Measurements from ENCODE around the gene ROM1.
A peak's percentile ranks its signal among the peaks of the same experiment; 100 is the strongest.
"Not testable (repeated sequence)": the region's sequence is repeated elsewhere in the genome, so short reads cannot be mapped to it uniquely, and the experiment has no call there.

The ROM1 gene

DNA sequence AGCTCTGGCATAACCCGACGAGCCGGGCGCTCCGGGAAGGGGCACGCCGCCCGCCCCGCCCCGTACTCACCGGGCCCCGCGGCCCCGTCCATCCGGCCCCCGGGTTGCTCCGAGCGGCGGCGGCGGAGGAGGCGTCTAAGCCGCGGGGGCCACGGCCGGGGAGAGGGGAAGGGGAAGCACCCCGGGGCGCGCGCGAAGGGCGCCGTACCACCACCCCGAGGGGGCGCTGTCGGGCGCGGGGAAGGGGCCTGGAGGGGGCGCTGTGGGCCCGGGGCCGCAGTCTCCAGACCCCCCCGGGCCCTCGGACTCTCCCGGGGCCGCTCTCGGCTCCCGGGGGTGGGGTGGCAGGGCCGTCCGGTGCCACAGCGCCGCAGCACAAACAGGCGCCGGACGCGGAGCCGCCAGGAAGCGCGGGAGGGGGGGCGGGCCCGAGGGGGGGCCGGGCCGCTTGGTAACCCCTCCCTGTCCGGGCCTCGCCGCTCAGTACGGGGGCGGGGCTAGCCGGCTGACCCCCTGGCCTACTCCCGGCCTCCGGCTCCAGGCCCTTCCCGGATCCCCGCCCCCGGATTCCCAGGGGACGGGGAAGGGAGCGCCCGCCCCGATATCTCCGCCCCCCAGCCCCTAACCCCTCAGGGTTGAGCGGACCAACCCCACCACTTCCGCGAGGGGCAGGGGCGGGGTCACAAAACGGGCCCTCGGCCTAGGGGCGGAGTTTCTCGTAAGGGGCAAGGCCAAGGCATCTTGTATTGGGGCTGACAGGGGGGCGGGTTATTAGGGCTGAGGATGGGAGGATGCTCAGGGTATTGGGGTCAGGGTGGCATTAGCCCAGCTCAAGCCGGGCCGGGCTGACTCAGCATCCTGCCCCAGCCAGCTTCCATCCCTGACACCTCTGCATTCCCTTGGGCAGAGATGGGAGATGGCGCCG is at the start of gene ROM1, which contains the start of gene EML3:
Gene ROM1 (plus strand): TSS at position 892 of the 925 bp plus-strand sequence. CDS start 25 bp downstream, at position 917.
Gene EML3 (minus strand): TSS at position 410 of the 925 bp plus-strand sequence. CDS start 318 bp downstream, at position 92.
- FAIRE-seq = no peak

DNA sequence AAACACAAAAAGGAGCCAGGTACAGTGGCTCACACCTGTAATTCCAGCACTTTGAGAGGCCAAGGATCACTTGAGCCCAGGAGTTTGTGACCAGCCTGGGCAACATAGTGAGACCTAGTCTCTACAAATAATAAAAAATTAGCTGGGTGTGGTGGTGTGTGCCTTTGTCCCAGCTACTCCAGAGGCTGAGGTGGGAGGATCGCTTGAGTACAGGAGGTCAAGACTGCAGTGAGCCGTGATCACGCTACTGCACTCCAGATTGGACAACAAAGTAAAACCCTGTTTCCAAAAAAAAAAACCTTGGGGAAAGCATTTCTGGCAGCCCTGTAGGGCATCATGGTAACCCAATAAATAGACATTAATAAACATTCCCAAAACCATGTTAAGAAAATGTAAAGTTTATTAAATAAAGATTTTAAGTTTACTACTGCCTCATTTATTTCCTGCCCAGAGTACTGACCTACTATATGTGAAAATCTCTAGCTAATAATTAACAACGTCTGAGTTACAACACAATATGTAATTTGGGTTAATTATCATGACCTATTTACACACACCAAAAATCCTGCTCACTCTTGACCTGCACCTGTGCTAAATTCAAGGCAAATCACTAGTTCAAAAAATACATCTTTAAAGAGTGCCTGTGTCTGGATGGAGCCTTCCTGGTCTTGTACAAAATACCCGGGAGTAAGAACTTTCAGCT is 47.8 kb upstream of the ROM1 start:
- no peak for FAIRE-seq

- no peak for FAIRE-seq
These were observed 46.8 kb upstream of the ROM1 start for GRCh38 chr11:62566247-62566646.

GRCh38 chr11:62567018-62567633 is 45.9 kb upstream of the ROM1 start:
- no peak for FAIRE-seq

GRCh38 chr11:62569611-62570010 is 43.4 kb upstream of the ROM1 start:
- no peak for FAIRE-seq

DNA sequence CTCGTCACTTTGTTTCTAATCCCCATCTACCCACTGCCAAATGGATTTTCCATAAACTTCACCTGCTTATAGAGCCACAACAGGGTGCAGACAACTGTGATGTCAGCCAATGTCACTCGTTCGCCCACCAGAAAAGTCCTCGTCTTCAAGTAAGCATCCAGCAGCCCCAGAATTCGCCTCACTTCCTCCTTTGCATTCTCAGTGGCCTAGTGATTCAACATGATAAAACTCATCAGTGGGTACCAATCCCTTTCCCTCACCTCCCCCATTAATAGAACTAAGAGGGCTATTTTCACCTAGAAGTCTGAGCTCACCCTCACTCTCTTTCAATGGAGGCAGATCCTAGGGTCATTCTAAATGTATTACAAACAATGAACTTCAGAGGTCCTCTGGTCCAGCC is 42.2 kb upstream of the ROM1 start:
- FAIRE-seq = not testable (repeated sequence)

DNA sequence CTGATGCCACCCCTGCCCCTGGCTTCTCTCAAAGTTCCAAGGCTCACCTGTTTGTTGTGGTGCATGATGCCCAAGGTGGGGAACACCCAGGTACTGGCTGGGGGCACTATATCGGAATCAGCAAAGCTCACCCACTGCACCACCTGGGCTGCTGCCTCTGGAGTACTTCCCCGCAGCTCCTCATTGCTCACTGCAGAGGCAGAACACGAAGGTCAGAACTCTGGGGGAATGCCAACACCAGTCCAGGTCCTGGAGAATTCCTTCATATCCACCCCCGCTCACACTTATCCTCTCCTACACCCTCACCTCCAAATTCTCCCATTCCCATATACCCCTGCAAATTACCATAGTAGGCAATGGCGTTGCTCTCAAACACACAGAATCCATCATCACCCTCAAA is 41.6 kb upstream of the ROM1 start:
- FAIRE-seq = not testable (repeated sequence)

DNA sequence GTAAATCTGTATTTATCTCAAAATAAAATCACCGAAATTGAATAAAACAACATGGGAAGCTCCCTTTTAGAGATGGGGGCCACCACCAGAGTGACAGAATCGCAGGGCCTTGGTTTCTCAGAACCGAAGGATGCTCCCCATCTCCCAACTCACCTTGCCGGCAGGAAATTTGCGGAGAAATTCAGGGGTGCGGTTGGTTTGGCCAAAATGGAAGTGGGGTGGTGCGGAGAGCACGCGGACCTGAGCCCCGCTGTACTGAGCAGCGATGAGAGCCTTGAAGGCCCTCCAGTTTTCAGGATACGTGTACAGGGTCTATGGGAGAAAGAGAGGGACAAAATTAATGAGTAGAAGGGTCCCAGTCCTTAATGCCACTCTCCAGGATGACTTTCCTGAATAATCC is 40.6 kb upstream of the ROM1 start:
- no peak for FAIRE-seq

GRCh38 chr11:62573006-62573591 is 40.0 kb upstream of the ROM1 start:
- no peak for FAIRE-seq

- peak; percentile 82 for FAIRE-seq
These were observed 39.3 kb upstream of the ROM1 start, which contains the start of gene EEF1G for GRCh38 chr11:62573592-62574362. Gene EEF1G (minus strand): TSS chr11:62573891. CDS start chr11:62573842, 49 bp downstream.

GRCh38 chr11:62574363-62575071 is 38.5 kb upstream of the ROM1 start:
- FAIRE-seq = no peak

DNA sequence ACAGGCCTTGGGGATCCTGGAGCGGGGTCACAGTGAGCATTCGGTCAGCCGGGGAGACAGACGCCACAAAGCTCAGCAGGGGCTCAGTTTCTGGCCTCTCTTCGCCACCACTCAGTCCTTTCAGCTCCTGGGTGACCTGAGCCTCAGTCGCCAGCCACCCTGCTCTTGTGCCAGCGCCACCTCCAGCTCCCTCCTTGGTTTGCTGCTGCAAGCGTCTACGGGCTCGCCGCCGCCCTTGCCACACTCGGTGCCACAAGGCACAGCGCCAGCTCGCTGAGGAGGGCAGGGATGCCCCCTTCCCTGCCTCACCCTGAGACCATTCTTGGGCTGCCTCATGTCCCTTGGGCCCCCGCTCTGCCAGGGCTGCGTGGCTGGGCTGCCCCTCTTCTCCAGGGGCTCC is 37.9 kb upstream of the ROM1 start:
- no peak for FAIRE-seq

DNA sequence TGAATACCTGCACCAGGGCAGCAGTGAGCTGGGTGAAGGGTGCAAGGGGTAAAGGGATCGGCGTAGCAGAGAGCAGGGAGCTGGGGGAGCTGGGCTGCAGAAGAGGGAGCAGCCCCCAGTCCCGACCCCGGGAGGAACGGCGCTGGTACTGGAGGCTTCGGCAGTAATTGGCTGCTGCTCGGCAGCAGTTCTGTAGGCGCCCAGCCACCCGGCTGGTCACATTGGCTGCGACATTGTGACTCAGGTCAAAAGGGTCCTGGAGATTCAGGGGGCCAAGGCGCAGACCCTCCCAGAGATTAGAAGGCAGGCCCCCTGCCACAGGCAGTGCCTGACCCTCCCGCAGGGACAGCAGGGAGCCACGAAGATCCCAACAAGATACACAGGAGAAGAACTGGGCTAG is 37.2 kb upstream of the ROM1 start:
- no peak for FAIRE-seq

DNA sequence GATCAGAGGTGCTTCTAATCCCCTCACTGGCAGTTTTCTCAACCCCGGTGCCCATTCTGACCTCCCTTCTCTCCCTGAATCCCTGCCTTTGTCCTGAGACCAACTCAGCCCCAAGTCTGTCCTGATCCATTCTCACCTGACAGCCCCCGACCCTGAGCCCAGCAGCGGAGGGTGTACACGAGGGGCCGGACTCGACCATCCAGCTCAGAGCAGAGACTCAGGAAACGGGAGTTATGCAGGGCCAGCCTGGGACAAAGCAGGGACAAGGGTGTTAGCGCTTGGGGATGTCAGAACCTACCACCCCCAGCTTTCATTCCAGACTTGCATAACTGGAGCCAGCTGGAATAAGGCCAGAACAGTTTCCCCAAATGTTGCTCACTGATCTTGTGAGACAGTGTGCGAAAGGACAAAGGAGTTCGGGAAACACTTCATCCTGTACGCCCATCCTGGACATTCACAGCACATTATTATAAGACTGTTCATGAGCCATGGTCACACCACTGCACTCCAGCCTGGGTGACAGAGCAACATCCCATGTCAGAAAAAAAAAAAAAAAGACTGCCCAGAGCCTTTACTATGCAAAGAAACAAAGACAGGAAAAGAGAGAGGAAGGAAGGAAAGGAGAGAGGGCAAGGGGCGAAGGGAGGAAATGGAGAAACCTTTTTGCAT is 35.9 kb upstream of the ROM1 start:
- FAIRE-seq = no peak

- no peak for FAIRE-seq
These were observed 34.5 kb upstream of the ROM1 start for GRCh38 chr11:62578541-62578940.

DNA sequence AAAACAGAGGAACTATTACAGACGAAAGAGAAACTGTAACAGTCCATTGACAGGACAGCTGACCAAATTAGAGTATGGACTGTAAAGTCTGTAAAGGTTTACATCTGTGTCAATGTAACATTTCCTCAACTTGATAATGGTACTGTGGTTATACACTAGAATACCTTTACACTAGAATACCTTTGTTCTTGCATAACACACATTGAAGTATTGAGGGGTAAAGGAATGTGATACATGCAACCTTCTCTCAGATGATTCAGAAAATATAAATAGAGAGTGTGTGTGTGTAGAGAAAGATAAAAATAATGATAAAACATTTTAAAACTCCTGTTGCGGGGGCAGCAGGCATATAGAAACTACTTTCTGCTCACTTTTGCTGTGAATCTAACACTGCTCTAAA is 33.8 kb upstream of the ROM1 start:
- FAIRE-seq = no peak

- FAIRE-seq = no peak
These were observed 31.9 kb upstream of the ROM1 start for GRCh38 chr11:62580959-62581715.

DNA sequence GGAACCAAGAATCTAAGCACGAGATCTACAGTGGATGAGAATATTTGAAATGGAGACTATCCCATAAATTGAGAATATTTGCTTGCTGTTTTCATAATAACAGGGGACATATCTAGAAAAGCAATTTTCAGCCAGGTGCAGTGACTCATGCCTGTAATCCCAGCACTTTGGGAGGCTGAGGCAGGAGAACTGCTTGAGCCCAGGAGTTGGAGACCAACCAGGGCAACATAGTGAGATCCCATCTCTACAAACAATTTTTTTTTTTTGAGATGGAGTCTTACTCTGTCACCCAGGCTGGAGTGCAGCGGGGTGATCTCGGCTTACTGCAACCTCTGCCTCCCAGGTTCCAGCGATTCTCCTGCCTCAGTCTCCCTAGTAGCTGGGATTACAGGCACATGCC is 31.3 kb upstream of the ROM1 start:
- not testable (repeated sequence) for FAIRE-seq

- FAIRE-seq = not testable (repeated sequence)
These were observed 27.7 kb upstream of the ROM1 start for GRCh38 chr11:62585356-62585755.

Measured in TTC549 (cell line).